Thyroid gland (tissue), 4 donors: ENCODE measurements around the gene SCUBE3.

Experiments used
- POLR2A ChIP-seq, 2 donors: fragments of 450-650 bp; IDR thresholded peaks; one replicate each; pipeline ENCODE4 v1.6.1; 2017; ENCODE audit warnings: antibody characterized with exemption in 2 of 2, mild to moderate bottlenecking in 2 of 2, moderate library complexity in 1 of 2
- TF ChIP-seq, protein P1 (sequence below), 6 experiments: fragments of 200-600 bp in 3 of 6; fragments of 450-650 bp in 3 of 6; sonication (generic) in 3 of 6; IDR thresholded peaks; one replicate each; pipeline ENCODE4 v1.5.1; 2016 to 2019; ENCODE audit warnings: antibody characterized with exemption in 6 of 6, mild to moderate bottlenecking in 2 of 6, inconsistent platforms in 1 of 6, moderate library complexity in 1 of 6

DNA sequence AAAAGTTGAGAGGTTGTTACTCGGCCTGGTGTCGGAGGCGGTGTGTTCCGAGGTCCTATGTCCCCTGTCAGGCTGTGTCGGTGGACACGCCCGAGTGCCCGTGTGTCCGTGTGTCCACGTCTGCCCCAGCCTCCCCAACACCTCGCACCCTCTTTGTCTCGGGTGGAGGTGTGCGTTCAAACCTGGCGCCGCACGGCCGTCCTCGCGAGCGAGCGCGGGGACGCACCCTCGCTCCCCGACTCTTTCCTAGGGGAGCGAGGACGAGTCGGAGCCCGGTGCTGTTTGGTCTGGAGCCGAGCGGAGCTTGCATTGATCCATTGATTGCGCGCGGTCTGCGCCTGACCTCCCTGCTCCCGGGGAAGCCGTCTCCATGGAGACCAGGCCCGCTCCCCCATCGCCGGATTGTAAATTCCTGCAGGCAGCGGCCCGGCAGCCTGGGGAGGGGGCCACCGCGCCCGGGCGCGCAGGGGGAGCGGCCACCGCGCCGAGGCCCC lies 411 bp upstream of the SCUBE3 start:
- TF ChIP-seq, protein P1, sequence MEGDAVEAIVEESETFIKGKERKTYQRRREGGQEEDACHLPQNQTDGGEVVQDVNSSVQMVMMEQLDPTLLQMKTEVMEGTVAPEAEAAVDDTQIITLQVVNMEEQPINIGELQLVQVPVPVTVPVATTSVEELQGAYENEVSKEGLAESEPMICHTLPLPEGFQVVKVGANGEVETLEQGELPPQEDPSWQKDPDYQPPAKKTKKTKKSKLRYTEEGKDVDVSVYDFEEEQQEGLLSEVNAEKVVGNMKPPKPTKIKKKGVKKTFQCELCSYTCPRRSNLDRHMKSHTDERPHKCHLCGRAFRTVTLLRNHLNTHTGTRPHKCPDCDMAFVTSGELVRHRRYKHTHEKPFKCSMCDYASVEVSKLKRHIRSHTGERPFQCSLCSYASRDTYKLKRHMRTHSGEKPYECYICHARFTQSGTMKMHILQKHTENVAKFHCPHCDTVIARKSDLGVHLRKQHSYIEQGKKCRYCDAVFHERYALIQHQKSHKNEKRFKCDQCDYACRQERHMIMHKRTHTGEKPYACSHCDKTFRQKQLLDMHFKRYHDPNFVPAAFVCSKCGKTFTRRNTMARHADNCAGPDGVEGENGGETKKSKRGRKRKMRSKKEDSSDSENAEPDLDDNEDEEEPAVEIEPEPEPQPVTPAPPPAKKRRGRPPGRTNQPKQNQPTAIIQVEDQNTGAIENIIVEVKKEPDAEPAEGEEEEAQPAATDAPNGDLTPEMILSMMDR (IDR thresholded peaks at IDR 0.05) = no peak
- no peak for TF ChIP-seq POLR2A (IDR thresholded peaks at IDR 0.05)
